ENCODE data around the gene PSMG3.

DNA sequence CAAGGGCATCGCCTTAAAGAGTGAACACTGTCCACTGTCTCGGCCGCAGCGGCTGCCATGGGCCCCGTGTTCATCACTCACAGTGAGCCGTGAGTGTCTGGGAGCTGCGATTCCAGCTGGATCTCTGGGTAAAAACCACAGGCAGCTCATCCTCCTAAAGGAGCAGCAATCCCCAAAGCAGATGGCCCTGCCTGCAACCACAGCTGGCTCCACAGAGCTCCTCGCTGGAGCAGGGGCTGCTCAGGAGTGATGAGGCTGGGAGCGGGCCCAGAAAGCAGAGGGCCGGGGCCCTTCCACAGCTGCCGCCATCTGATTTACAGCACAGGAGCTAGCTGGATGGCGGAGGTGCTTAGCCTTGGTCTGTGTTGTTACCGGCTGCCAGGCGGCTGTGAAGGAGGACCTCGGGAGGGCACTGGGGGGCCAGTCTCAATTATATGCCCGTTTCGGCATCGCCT lies 7.2 kb downstream of the PSMG3 start:
- TF ChIP-seq, protein P1, sequence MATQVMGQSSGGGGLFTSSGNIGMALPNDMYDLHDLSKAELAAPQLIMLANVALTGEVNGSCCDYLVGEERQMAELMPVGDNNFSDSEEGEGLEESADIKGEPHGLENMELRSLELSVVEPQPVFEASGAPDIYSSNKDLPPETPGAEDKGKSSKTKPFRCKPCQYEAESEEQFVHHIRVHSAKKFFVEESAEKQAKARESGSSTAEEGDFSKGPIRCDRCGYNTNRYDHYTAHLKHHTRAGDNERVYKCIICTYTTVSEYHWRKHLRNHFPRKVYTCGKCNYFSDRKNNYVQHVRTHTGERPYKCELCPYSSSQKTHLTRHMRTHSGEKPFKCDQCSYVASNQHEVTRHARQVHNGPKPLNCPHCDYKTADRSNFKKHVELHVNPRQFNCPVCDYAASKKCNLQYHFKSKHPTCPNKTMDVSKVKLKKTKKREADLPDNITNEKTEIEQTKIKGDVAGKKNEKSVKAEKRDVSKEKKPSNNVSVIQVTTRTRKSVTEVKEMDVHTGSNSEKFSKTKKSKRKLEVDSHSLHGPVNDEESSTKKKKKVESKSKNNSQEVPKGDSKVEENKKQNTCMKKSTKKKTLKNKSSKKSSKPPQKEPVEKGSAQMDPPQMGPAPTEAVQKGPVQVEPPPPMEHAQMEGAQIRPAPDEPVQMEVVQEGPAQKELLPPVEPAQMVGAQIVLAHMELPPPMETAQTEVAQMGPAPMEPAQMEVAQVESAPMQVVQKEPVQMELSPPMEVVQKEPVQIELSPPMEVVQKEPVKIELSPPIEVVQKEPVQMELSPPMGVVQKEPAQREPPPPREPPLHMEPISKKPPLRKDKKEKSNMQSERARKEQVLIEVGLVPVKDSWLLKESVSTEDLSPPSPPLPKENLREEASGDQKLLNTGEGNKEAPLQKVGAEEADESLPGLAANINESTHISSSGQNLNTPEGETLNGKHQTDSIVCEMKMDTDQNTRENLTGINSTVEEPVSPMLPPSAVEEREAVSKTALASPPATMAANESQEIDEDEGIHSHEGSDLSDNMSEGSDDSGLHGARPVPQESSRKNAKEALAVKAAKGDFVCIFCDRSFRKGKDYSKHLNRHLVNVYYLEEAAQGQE (IDR thresholded peaks at IDR 0.05; ENCODE audit: insufficient read depth in 1 of 2, low read depth in 2 of 2, low read length in 2 of 2), result no peak
- TF ChIP-seq POLR2AphosphoS5 (IDR thresholded peaks at IDR 0.05; ENCODE audit: low read depth, low read length) (no peak), SIN3A (IDR thresholded peaks at IDR 0.05; ENCODE audit: borderline replicate concordance, insufficient read depth, low read length) (no peak), TAF1 (IDR thresholded peaks at IDR 0.05; ENCODE audit: borderline replicate concordance, insufficient read depth, low read length) (no peak), FOXP2 (optimal IDR thresholded peaks at IDR 0.05; ENCODE audit: borderline replicate concordance, extremely low read depth, extremely low read length, insufficient read depth) (no peak)
